GM13977 (cell line): Measurements from ENCODE around the gene FAM98C.

Experiments used
- DNase-seq: peaks from one replicate; pipeline ENCODE4 v3.0.0; 2012; ENCODE audit warnings: low spot score
- in situ Hi-C: fragments of 300-500 bp; cut with MboI; formaldehyde crosslinking; loops from one replicate; pipeline ENCODE4 v1.12.0; 2022; ENCODE audit warnings: low sequenced_read_pairs, low pct_unique_long_range_greater_than_20kb, mixed read lengths, inconsistent platforms; ENCODE audit not compliant: unreplicated experiment
- TF ChIP-seq, protein P1 (sequence below): IDR thresholded peaks from 2 replicates; pipeline ENCODE4 v1.5.1; 2012; ENCODE audit warnings: mild to moderate bottlenecking, control low read depth; ENCODE audit not compliant: insufficient read depth; ENCODE audit errors: extremely low read depth, missing control alignments

FAM98C gene

DNA sequence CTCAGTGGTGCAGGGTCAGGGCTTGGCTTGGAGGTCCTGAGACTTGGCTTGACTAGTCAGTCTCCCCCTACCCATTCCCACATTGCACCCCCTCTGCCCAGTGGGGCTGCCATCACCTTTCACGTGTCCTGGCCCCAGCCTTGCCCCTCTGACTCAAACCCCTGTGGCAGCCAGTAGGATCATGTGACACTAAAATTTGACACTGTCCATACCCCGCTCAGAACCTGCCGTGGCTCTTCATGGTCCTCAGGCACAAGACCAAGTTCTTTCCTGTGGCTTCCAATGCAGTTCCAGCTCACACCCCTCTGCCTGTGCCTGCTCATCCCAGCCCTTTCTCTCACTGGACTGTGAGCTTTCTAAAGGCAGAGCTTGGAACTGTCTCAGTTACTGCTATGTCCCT is 26.3 kb upstream of the FAM98C start:
- no peak for DNase-seq
- TF ChIP-seq, protein P1, sequence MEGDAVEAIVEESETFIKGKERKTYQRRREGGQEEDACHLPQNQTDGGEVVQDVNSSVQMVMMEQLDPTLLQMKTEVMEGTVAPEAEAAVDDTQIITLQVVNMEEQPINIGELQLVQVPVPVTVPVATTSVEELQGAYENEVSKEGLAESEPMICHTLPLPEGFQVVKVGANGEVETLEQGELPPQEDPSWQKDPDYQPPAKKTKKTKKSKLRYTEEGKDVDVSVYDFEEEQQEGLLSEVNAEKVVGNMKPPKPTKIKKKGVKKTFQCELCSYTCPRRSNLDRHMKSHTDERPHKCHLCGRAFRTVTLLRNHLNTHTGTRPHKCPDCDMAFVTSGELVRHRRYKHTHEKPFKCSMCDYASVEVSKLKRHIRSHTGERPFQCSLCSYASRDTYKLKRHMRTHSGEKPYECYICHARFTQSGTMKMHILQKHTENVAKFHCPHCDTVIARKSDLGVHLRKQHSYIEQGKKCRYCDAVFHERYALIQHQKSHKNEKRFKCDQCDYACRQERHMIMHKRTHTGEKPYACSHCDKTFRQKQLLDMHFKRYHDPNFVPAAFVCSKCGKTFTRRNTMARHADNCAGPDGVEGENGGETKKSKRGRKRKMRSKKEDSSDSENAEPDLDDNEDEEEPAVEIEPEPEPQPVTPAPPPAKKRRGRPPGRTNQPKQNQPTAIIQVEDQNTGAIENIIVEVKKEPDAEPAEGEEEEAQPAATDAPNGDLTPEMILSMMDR, result no peak
- in situ Hi-C loops, result no loop called here

DNA sequence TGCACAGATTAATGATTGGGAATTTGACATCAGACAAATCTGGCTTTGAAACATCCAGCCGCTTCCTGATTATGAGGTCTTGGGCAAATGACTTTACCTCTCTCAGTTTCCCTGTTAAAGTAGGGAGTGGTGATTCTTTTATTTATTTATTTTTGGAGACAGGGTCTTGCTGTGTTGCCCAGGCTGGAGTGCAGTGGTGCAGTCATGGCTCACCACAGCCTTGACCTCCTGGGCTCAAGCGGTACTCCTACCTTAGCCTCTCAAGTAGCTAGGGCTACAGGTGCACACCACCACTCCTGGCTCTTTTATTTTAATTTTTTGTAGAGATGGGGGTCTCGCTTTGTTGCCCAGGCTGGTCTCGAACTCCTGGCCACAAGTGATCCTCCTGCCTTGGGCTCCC is 25.8 kb upstream of the FAM98C start:
- in situ Hi-C loops, result no loop called here
- DNase-seq, result no peak
- TF ChIP-seq, protein P1, result no peak

DNA sequence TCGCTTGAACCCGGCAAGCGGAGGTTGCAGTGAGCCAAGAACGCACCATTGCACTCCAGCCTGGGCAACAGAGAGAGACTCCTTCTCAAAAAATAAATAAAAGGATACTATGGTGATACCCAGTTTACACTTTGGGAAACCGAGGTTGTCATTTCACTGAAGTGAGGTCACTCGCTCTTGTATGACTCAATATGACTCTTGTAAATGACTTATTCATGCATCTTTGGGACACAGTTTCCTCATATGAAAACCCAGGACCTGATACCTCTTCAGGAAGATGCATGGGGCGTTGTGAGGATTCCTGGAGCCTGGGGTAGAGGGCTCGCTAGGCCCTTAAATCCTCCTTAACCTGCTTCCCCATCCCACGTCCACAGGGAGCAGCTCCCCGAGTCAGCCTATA is 24.0 kb upstream of the FAM98C start:
- TF ChIP-seq, protein P1, result no peak
- in situ Hi-C loops, result no loop called here
- no peak for DNase-seq

DNA sequence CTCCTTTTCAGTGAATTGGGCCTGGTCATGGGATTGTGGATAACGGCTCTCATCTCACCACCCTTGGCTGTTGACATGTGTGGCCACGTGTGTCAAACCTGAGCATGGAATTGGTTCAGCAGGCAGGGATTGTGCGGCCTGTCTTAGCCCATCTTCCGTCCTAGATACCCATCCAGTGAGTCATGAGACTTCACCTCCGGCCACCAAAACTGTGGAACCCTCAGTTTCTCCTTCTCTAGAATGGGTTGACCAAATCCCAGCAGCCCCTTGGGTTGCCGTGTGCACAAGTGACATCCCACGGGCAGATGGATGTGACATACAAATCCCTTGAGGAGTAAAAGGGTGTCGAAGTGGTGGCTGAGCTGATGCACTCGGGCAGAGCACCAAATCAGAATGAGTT is 21.8 kb upstream of the FAM98C start:
- in situ Hi-C loops, result no loop called here
- TF ChIP-seq, protein P1, result no peak
- no peak for DNase-seq

DNA sequence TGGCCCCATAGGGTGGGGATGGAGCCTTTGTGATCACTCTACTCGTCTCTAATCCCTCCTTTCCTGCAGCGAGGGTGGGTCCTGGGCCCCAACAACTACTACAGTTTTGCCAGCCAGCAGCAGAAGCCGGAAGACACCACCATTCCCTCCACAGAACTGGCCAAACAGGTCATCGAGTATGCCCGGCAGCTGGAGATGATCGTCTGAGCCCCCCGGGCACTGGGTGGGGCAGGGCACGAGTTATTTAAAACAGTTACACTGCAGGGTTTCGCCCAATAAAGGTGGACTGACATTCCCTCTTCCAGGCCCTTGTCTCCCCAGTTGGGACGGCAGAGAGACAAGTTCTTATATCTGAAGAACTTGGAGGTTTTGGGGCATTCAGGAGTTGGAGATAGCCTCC is 19.7 kb upstream of the FAM98C start:
- in situ Hi-C loops, result no loop called here
- no peak for DNase-seq
- TF ChIP-seq, protein P1, result no peak

DNA sequence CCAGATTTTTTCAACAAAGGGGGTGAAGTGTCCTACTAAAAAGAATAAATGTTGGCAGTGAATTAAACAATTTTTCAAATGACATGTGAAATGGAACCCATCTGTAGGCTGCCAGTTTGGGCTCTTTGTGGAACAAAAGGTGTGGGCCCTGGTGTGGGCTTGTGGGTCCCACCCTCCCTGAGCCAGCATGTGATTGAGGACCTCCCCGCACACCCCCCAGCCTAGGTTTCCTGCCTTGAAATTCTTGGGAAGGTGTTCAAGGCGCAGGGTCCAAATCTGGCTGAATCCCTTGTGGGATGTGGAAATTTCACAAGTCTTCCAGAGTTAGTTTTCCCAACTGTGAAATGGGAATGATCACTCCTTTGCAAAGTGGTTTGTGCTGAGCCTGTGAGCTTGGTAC is 19.1 kb upstream of the FAM98C start:
- no peak for DNase-seq
- in situ Hi-C loops, result no loop called here
- TF ChIP-seq, protein P1, result no peak
